Kasumi-1 (cell line): ENCODE measurements around the gene RAMP3.
"Not testable (repeated sequence)": the region's sequence is repeated elsewhere in the genome, so short reads cannot be mapped to it uniquely, and the experiment has no call there.

Experiments used
- DNase-seq, 2 experiments: peaks; one replicate each; lab custom pipeline; 2025; lab: John Stamatoyannopoulos, UW

Gene RAMP3

DNA sequence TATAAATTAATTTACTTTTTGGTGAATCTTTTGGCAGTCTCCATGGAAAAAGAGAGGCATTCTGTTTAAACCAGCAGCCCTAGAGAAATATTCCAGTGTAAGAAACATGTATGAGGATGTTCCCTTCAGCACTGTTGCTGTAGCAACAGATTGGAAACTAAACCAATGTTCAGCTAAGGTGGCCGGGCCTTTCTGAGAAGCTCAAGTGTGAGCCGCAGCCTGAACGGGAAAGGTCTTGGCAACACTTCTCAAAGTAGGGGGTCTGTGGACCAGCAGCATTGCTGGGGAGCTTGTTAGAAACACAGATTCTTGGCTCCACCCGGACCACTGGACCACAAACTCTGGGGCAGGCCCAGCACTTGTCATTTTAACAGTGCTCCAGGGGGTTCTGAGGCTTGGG lies 36.2 kb downstream of the RAMP3 start:
- DNase-seq: no peak

GRCh38 chr7:45196374-45196773 lies 38.8 kb downstream of the RAMP3 start:
- DNase-seq: no peak

GRCh38 chr7:45197461-45197860 lies 39.9 kb downstream of the RAMP3 start:
- no peak for DNase-seq

DNA sequence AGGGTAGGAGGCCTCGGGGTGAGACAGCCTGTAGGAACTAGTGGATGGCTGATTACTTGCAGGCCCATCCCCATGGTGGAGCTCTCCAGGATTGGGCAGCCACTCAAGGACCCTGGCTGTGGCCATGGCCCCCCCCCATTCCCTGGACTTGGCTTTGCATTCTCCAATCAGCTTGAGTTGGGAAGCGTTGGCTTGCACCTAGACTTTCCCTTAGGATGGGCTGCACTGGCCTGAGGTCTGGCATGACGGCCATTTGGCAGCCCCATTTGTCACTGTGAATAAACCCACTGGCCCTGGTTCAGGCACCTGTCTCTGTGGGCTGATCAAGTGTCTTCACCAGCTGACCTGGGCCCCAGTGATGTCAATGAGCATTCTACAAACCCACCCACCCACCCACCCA lies 41.4 kb downstream of the RAMP3 start:
- DNase-seq: no peak

DNA sequence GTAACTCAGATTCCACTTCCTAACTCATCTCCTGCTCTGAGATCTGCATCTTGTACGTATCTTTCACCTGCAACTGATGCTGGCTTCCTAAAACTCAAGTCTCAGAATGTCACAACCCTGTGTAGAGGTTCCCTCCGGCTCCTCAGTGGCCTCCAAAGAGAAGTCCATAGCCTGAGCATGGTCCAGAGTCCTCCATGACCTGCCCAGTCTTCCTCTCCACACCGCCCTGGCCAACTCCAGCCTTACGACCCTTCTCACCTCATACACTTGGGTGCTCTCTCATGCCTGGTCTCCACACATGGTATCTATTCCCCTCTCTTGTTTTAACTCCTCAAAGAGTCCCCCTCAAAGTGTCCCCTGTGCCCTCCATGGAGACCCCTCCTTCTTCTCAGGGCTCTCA lies 41.9 kb downstream of the RAMP3 start:
- DNase-seq: no peak

- no peak for DNase-seq
Measured at GRCh38 chr7:45202625-45203024, 45.0 kb downstream of the RAMP3 start.

- no peak for DNase-seq
Measured at GRCh38 chr7:45203036-45203435, 45.4 kb downstream of the RAMP3 start.

DNA sequence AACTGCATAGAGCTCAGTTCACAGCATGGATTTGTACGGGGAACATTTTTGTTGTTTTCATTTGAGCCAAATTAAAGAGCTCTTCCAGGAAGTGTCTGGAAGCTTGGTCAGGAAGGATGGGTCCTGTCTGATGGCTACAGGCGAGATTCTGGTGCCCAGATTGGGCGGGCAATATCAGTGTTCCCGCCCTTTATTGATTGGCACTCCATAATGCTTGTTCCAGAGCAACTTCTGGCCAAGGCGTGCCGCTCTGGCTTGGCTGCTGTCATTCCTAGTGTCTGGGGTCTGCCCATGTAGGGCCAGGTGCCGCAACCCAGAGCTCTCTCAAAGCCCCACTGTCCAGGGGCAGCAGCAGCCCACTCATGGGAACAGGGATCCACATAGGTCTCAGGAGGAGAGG lies 45.9 kb downstream of the RAMP3 start:
- DNase-seq: no peak

GRCh38 chr7:45203936-45204445 lies 46.4 kb downstream of the RAMP3 start:
- no peak for DNase-seq

GRCh38 chr7:45206266-45206665 lies 48.7 kb downstream of the RAMP3 start:
- not testable (repeated sequence) for DNase-seq

DNA sequence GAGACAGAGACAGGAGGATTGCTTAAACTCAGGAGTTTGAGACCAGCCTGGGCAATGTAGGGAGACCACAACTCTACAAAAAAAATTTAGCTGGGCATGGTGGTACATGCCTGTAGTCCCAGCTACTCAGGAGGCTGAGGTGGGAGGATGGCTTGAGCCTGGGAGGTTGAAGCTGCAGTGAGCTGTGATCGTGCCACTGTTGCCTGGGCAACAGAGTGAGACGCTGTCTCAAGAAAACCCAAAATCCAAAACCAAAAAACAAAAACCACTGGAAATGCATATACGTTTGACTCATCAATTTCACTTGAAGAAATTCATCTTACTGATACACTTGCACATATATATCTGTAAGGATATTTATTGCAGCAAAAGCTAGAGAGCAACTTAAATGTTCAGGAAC lies 52.3 kb downstream of the RAMP3 start:
- DNase-seq: not testable (repeated sequence)

DNA sequence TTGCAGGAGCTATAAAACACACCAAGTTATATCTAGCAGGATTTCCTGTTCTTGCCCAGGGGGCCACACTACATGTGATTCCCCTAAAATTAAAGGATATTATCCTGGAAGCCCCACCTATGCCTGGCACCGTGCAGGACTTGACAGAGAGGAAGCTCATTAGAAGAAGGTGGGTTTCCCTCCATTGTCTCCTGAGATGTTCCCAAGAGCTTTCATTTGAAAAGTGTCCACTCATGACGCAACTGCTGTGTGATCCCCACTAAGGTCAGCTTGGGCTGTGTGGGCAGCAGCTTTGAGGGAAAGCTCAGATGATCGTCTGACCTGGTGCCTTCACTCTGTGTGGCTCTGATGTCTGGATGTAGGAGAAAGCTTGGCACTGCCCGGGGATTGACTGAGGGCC lies 53.5 kb downstream of the RAMP3 start:
- no peak for DNase-seq

DNA sequence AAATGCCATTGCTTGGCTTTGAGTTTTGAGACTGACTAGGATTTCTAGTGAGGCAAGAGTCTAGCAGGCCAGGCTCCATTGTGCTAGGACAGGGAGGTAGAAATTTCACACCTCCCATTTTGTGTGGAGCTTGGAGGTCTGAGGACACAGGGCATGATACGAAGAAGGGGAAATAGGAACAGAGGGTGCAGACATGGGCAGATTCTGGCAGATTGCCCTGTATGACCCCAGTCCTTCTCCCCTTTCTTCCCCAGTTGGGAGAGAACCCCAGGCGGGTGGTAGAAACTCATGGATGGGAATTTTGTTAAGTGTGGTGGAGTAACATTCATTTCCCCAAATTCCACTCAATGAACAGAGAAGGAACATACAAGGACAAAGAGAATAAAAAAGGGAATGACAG lies 54.4 kb downstream of the RAMP3 start:
- no peak for DNase-seq

DNA sequence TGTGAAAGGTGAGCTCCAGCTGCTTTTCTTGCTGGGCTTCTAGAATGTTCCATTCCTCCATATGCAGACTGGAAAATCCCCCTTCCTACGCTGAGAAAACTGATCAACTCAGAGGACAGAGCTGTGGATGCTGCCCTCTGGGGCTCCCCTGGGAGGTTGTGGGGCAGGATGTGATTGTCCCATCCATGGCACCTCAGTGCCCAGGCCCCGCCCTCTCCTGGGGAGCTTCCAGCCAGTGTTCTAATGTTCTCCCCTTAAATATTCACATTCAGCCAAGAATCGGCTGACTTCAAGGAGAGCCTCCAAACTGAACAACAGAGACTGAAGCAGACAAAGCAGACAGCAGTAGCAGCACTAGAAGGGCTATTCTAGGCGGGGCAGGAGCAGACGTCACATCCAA lies 55.0 kb downstream of the RAMP3 start:
- no peak for DNase-seq

DNA sequence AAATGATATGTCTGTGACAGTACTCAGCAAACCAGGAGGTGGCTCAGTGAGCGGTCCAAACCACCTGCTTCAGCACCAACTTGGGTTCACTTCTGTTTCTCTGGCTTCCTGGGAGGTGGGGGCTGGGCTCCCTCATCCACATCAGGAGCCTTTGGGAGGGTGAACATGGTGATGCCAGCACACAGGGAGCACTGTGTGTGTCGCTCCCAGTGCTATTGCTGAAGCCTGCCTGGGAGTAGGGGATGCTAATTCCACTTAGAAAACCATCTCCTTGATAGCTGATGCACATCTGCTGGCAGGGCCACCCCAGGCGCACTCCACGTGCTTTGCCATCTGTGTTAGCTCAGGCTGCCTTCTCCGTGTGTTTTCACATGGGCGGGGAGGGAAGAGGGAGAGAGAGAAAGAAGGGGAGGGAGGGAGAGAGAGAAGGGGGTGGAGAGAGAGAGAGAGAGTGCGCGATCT lies 58.0 kb downstream of the RAMP3 start:
- DNase-seq: no peak

GRCh38 chr7:45216181-45216580 lies 58.6 kb downstream of the RAMP3 start:
- no peak for DNase-seq

DNA sequence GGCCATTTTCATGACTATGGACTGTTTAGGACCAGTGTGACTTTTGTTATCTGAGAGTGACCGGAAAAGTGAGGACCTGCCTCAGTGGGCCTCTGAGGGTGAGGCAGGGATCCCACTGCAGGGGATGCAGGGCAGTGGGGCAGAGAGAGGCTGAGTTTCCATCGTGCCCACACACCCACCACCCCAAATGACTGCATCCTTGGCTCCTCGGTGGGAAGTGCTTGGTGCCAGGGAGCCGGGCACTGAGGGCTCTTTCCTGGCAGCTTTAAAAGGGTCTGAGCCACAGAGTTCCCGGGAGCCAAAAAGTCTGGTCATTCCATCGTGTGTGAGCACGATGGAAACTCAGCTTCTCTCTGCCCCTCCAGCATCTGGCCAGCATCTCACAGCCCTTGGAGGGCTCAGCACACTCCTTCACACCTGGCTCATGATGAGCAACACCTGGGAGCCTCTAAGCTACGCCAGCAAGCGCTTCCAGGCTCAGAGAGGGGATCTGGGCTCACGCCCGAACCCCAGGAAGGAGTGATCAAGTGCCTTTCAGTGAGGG lies 59.1 kb downstream of the RAMP3 start:
- DNase-seq: no peak

- DNase-seq: peak in 1 of 2 experiments; percentile 5
Measured at GRCh38 chr7:45217358-45217757, 59.8 kb downstream of the RAMP3 start.

DNA sequence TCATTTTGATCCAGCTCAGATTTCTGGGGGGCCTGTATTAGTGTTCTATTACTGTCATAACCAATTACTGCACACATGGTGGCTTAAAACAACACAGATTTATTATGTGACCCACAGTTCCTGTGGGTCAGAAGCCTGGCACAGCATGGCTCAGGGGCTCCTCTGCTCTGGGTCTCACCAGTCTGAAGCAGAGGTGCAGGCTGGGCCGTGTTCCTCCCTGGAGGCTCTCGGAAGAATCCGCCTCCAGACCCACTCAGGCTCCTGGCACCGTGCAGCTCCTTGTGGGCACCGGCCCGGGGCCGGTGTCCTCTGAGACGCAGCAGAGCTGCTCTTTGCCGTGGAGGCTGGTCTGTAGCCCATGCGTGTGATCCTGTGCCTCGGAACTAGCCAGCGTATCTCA lies 61.5 kb downstream of the RAMP3 start:
- no peak for DNase-seq

- no peak for DNase-seq
Measured at GRCh38 chr7:45219801-45220435, 62.3 kb downstream of the RAMP3 start.

DNA sequence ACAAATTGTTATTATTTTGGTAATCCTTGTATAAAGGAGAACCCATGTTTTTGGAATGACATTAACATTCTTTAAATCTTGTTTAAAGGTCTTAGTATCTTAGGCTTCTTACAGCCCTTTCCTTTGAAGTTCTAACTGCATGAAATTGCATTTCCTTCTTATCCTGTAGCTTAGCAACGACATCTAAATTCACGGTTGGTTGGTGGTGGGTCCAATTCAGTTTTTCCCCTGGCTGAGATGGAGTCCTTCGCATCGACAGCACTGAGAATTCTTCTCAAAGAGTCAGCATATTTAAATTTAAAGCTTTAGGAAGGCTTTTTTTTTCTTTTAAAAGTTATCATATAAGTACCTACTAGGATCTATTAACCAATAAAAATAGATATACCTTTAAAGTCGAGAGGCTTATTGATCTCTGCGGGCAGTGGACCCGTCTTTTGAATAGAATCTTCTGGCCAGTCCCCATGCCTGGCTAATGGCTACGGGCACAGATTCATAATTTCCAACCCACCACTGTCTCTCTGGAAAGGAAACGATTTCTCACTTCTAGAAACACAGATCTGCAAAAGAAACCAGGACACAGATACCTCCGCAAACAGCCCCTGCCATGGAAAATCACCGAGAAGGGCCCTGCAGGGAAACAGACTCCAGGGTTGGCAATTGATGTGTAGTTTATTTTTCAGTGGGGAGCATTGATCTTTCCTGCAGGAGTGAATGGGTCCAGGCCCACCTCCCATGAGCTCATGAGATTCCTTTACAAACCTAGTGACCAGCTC lies 63.4 kb downstream of the RAMP3 start:
- no peak for DNase-seq

DNA sequence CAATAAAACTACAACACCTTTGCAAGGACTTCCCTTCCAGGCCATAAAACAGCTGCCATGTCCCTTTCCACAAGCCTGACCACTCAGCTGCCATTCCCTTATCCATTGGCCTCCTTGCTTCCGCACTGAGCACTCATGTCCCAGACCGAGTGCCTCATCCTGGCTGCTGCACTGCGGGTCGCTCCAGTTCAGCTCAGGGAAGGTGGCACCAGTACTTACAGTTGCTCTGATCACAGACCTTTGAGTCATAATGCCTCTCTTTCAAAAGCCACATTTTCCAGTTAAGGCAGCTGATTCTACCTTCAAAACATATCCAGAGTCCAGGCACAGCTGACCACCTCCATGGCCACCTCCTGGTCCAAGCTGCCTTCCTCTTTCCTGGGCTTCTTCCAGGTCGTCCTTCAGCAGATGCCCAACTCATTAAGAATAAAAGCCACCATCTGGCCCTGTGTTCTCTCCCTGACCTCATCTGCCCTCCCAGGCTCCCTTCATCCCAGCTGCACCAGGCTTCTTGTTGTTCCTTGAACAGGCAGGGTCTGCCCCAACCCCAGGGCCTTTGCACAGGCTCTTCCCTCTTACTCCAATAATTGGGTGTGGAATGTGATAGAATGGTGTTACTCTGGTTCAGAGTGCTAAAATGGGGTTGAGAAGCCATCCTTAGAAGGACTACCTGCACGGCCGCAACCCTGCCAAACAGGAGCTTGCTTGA lies 64.5 kb downstream of the RAMP3 start:
- DNase-seq: no peak

DNA sequence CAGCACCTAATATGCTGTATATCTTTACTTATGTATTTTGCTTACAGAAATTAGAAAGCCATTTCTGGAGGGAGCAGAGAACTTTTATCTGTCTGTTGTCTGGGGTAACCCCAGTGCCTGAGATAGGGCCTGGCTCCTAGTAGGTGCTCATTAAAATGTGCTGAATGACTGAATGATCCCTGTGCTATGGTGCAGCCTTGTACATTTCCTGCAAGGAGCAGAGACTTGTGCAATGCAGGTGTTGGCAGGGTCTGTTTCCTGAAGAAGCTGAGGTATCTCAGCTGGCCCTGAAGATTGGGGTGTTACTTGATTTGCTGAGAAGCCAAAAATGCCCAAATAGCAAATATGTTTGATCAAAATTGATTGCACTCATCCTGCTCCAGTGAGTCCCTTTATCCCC lies 65.5 kb downstream of the RAMP3 start:
- DNase-seq: no peak
